NCI-H2227 (cell line): ENCODE results near the gene TMCO2.
A peak's percentile ranks its signal among the peaks of the same experiment; 100 is the strongest.
"Not testable (repeated sequence)": the region's sequence is repeated elsewhere in the genome, so short reads cannot be mapped to it uniquely, and the experiment has no call there.

Experiments
- DNase-seq: peaks from one replicate; lab custom pipeline; 2025; ENCODE audit not compliant: unreplicated experiment; lab: John Stamatoyannopoulos, UW

TMCO2 gene

GRCh38 chr1:40247655-40248054 is at the start of gene TMCO2:
TSS of gene TMCO2 (plus strand) at chr1:40247937. CDS start at chr1:40247994, 57 bp downstream.
- no peak for DNase-seq

DNA sequence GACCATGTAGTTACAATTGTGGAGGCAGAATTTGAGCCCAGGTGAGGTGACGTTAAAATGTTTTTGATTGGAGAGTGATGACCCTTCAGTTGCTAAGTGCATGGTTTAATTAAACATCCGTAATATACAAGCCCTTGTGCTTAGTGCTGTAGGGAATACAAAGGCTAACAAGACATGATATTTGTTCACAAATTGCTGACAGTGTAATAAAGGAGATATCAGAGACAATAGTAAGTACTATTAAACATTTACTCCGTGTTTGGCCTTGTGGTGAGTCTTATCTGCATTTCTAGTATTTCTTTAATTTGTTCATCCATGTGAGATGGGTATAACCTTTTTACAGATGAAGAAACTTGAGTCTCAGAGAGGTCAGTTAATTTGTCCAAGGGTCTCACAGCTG is 48.6 kb upstream of the TMCO2 start:
- DNase-seq, result no peak

DNA sequence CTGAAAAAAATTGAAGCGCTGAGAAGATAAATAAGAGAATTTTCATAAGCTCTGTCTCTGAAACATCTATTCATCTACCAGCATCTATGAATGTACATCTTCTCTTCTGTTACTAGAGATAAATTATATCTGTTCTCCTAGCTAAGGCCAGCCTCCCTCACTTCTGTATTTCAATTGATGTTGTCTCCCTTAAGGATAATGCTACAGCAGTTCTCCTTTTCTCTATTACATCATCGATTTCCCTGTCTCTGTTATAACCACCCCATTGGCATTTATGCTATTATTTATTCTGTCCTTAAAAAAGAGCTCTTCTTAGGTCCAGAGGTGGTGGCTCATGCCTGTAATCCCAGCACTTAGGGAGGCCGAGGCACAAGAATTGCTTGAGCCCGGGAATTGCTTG is 42.9 kb upstream of the TMCO2 start:
- no peak for DNase-seq

DNA sequence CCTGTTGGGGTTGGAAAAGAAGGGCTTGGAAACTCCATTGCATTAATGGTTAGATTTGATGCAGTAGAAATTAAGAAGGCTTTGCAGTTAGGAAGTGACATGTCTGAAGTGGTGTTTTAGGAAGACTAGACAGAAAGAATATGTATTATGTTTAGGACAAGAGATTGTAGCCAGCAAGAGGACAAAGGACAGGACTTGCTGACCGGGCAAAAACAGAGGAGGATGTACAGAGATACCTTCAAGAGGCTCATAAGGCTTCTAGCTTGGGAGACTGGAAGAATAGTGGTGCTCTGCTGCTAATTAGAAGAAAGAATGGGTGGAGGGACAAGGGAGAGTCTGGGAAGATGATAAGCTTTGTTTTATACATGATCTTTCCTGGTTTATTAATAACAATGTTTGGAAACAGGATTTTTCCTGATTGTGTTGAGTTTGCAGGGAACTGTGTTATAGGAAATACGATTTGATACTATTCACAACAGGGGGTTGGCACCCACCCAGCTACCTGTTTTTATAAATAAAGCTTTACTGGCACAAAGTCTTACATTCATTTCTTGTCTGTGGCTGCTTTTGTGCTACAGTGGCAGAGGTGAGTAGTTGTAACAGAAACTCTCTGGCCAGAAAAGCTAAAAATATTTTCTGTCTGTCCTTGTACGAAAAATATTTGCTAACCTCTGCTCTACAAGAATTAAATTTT is 37.1 kb upstream of the TMCO2 start:
- DNase-seq, result no peak

DNA sequence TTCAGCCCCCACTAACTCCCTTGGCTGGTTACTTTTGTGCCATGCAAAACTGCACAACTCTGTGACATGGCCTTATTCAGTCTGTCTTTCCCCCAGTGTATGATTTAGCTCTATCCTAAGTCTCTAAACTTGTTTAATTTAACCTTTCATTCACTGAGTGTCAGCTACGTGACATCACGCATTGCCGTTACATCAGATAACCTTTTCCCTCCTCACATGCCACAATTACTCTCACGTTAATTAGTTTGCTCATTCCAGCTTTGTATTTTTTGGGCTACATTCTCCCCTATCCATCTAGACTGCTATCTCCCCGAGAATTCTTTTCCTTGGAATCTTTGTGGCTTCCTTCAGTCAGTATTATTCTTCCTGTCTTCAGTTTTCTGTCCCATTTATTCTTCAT is 29.4 kb upstream of the TMCO2 start:
- no peak for DNase-seq

- not testable (repeated sequence) for DNase-seq
Observed at GRCh38 chr1:40221471-40221905, 26.2 kb upstream of the TMCO2 start.

DNA sequence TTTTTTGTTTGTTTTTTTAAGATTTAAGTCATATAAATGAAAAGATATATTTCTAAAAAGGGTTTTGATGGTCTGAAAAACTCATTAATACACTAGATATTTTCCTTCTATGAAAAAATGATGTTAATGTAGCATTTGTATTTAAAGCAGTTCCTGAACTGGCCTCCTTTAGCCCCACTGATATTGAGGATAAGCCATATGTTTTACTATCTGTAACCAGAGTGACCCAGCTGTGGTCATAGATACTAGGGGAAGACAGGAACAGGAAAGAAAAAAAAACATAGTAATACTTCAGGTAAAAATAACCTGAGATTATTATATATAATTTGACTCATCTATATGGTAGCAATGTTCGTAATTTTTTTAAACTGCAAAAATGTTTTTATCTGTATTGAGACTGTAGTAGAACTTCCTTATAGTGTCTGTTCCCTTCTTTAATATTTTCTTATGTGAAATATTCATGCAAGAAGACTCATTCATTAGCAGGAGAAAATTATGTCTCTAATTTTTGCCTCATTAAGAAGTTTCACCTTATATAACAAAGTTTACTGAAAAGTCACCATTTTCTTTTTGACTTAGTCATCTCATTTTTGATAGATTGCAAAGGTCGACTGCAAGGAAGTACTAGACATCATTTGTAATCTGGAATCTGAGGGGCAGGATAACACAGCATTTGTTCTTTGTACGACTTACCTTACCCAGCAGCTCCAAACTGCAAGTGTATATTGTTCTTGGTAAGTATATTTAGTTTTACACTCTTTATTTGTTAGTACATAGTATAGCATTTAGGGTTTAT is 25.6 kb upstream of the TMCO2 start:
- DNase-seq, result no peak

GRCh38 chr1:40224040-40224439 is 23.7 kb upstream of the TMCO2 start:
- DNase-seq, result no peak

DNA sequence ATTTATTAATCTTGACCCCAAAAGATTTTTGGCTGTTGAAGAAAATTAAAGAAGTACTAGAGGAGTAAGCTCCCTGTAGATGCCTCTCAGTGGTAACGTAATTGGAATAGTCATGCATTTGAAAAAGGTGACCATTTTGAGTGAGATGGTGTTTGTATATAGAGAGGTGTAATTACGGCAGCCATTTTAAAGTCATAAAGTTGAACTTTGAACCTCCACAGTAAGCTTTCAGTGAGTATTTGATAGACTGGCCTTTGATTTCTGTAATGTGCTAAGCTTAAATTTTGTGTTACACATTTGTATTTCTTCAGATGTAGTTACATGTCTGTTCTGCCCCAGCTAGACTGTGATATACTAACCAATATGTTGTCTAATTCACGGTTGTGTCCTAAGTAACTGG is 21.5 kb upstream of the TMCO2 start:
- DNase-seq, result peak; percentile 9

DNA sequence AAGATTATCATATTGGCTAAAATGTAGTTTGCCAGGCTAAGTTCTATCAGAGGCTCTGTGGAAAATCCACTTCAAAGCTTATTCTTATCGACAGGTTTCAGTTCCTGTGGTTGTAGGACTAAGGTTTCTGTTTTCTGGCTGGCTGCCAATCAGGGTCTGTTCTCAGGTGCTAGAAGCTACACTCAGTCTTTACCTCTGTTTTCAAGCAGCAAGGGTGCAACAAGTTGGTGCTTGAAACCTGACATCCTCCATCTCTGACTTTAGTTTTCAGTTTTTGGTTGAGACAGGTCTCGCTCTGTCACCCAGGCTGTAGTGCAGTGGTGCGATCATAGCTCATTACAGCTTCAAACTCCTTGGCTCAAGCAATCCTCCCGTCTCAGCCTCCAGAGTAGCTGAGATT is 15.3 kb upstream of the TMCO2 start:
- DNase-seq, result no peak

- DNase-seq, result no peak
Observed at GRCh38 chr1:40239626-40240025, 8.1 kb upstream of the TMCO2 start.

DNA sequence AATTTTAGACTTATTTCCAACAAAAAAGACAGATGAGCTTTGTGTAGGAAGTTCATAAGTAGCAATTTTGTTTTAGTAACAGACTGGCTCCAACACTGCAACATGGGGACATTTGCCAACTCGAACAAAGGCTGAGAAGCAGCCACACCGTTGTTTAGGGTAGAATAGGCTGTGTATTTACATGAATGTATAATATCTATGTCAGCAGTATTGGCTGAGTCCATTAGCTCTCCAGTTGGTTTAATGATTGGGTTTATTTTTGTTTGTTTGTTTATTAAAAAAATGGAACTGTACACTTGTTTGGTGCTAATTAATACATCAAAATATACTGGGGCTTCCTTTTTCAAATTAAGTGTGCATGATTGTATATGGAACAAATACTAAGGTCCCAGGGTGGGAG is 7.3 kb upstream of the TMCO2 start:
- DNase-seq, result no peak

DNA sequence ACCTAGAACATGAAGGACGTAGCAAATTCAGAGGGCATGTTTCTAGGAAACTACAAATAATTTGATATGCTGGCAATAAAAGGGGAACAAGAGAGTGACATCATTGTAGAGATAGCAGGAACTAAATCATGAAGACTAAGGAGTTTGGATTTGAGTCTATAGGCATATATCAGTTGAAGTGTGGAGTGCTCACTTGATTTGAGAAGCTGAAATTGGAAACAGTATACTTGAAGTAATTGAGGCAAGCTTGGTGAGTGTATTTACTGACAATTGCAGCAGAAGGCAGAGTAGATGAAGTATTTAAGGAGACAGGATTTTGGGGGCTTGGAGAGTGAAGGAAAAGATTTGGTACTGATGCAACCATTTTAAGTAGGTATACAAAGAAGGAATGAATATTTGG is 6.4 kb upstream of the TMCO2 start:
- DNase-seq, result no peak

DNA sequence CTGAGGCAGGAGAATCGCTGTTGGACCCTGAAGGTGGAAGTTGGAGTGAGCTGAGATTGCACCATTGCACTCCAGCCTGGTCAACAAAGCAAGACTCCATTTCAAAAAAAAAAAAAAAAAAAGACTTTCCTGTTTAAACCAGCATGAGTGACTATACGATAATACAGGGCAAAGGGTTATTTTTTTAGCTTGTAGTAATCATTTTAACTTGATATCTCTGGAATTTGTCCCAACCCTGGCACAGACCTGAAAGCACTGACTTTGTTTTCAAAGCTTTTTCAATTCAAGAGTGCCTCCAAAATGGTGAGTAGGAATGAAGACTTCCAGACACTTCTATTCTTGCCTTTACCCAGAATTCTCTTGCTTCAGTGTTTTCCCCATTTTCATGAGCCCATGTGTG is 4.4 kb upstream of the TMCO2 start:
- no peak for DNase-seq

DNA sequence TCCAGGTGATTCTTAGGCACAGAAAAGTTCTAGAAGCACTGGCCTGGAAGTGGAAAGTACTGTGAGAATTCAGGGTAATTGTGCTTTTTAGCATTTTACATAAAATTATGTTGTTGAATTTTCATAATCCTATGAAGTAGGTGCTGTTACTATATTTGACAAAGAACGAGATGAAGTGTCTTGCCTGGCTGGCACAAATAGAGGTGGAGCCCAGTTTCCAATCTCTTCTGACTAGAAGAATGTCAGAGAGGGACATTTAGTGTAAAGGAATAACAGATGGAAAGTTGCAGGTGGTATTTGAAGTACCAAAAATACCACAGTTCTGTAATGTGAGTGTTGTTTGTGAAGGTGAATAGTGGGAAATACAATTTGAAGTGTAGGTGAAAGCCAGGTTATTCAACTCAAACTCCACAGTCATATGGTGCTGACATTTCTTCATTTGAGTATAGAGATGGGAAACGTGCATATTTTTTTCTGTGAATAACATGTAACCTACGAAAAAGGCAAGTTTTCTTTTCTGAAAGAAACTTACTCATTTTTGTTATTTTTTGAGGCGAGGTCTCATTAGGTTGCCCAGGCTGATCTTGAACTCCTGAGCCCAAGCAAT is 3.5 kb upstream of the TMCO2 start:
- no peak for DNase-seq

GRCh38 chr1:40245686-40246085 is 2.1 kb upstream of the TMCO2 start:
- DNase-seq, result no peak

DNA sequence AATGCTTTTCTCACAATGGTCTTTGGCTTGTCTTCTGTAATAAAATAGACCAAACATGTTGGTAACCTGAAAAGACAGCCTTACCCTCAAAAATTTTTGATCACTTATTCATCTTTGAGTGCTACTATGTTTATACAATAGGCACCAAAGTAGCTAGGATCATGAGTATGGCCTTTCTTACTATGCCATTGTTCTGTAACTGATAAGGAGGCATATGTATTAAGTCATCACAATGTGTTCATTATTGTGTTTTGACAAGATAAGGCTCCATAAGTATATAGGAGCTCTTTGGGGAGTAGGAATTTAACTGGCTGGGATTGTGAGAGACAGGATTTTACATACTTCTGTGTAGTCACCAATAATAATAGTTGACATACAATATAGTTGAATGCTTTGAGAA is 675 bp downstream of the TMCO2 start:
- DNase-seq, result no peak

DNA sequence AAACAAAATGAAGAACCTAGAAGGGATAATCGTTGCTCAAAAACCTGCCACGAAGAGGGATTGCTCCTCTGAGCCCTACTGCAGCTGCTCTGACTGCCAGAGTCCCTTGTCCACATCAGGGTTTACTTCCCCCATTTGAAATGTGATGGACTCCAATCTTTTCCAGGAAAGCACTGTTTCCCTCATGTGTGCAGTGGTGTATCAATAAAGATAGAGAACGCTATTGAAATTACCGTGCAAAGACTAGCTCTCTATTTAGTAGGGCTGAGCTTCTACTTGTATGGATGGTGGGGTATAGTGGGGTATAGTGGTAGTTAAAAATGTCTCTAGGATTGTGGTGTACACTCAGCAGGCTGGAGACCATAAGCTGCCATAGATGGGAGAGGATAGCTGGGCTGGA is 3.7 kb downstream of the TMCO2 start:
- no peak for DNase-seq

GRCh38 chr1:40252601-40253000 is 4.9 kb downstream of the TMCO2 start:
- no peak for DNase-seq

GRCh38 chr1:40255231-40255630 is 7.5 kb downstream of the TMCO2 start:
- DNase-seq, result no peak

GRCh38 chr1:40256401-40257084 is 8.8 kb downstream of the TMCO2 start:
- no peak for DNase-seq

- DNase-seq, result no peak
Observed at GRCh38 chr1:40257313-40257687, 9.6 kb downstream of the TMCO2 start.
